ENCODE measurements around the gene EFHB.

The EFHB gene

DNA sequence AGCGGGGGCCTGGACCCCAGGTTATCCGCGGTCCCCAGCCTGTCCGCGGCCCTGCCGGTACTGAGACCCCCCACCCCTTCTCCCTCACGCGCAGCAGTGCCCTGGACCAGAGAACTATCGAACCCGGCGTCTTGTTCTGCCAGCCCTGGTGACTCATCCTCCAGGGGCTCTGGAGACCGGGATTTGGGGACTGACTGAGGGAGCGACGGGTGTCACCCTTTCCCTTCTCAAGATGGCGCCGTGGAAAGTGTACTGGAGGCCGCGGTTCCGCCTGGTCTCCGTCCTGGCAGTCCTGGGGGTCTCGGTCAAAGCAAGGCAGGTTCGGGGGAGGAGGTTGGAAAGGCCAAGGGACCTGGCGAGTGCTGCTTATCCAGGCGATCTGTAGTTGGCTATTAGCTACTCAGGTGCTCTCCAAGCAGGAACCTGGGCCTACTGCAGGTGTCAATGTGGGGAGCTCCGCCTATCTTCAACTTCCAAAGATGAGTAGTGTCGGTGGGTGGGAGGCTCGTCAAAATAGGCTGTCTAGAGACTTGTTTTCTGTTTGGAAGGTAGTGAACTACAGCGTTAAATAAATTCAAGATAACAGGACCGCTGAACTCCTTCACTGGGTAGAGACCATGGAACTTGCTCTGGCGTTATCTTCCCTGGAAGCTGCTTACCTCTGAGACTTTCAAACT lies 13.7 kb upstream of the EFHB start:
- Histone ChIP-seq H3K4me3 (ENCODE audit: low read depth in 1 of 2, low read length in 1 of 2) (peak overlapping the region; percentile 85 to 97), H3K27me3 (no peaks in the 10 kb centered on the region), H3K9me3 (no peaks in the 10 kb centered on the region), H3K27ac (peak overlapping the region; percentile 97), H3K4me1 (ENCODE audit: control insufficient read depth in 1 of 2, insufficient read depth in 1 of 2, low read depth in 1 of 2, low read length in 1 of 2) (peaks cover 26 to 34% of the 10 kb centered on the region in 2 experiments), H3K36me3 (peaks cover 22% of the 10 kb centered on the region)
- TF ChIP-seq, protein P1, sequence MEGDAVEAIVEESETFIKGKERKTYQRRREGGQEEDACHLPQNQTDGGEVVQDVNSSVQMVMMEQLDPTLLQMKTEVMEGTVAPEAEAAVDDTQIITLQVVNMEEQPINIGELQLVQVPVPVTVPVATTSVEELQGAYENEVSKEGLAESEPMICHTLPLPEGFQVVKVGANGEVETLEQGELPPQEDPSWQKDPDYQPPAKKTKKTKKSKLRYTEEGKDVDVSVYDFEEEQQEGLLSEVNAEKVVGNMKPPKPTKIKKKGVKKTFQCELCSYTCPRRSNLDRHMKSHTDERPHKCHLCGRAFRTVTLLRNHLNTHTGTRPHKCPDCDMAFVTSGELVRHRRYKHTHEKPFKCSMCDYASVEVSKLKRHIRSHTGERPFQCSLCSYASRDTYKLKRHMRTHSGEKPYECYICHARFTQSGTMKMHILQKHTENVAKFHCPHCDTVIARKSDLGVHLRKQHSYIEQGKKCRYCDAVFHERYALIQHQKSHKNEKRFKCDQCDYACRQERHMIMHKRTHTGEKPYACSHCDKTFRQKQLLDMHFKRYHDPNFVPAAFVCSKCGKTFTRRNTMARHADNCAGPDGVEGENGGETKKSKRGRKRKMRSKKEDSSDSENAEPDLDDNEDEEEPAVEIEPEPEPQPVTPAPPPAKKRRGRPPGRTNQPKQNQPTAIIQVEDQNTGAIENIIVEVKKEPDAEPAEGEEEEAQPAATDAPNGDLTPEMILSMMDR (IDR thresholded peaks at IDR 0.05) = no peak

DNA sequence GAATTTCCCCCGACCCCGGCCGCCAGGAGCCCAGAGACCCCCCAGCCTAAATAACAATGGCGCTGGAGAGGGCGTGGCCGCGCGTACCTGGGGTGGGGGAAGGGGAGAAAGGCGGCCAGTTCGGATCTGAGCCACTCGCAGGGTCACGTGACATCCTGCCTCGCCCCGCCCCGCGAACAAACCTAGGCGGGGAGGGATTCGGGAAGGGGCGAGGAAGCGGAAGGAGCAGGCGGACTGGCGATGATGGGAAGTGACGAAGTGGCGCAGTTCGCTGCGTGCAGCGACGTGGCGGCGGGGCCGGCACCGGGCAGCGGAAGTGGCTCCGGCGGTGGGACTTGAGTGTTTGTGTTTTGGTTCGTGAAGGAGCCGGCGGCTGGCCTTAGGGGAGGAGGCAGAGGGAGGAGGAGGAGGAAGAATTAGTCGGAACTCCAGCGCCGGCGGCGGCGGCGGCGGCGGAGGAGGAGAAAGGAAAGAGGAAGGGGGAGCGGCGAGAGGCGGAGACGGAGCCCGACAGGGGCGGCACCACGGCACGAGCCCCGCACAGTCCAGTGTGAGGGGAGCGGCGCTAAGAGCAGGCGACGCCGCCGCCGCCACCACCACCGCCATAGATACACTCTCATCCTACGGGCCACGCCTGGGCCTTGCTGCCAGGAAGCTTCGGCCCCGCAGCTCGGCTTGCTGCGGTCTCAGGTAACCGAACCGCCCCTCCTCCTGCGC lies 13.0 kb upstream of the EFHB start, which contains the start of gene RAB5A:
RAB5A (plus strand) TSS at position 266 of the 717 bp plus-strand sequence. CDS start 3,802 bp downstream, outside the sequence.
- TF ChIP-seq, protein P1 (IDR thresholded peaks at IDR 0.05) = peak; percentile 44
- Histone ChIP-seq H3K36me3 (peaks cover 15% of the 10 kb centered on the region), H3K4me1 (ENCODE audit: control insufficient read depth in 1 of 2, insufficient read depth in 1 of 2, low read depth in 1 of 2, low read length in 1 of 2) (peaks cover 26 to 29% of the 10 kb centered on the region in 2 experiments), H3K27ac (peak within 1 kb of the TSS; percentile 97), H3K4me3 (ENCODE audit: low read depth in 1 of 2, low read length in 1 of 2) (peak within 1 kb of the TSS; percentile 85 to 97), H3K27me3 (no peaks in the 10 kb centered on the region), H3K9me3 (no peaks in the 10 kb centered on the region)

DNA sequence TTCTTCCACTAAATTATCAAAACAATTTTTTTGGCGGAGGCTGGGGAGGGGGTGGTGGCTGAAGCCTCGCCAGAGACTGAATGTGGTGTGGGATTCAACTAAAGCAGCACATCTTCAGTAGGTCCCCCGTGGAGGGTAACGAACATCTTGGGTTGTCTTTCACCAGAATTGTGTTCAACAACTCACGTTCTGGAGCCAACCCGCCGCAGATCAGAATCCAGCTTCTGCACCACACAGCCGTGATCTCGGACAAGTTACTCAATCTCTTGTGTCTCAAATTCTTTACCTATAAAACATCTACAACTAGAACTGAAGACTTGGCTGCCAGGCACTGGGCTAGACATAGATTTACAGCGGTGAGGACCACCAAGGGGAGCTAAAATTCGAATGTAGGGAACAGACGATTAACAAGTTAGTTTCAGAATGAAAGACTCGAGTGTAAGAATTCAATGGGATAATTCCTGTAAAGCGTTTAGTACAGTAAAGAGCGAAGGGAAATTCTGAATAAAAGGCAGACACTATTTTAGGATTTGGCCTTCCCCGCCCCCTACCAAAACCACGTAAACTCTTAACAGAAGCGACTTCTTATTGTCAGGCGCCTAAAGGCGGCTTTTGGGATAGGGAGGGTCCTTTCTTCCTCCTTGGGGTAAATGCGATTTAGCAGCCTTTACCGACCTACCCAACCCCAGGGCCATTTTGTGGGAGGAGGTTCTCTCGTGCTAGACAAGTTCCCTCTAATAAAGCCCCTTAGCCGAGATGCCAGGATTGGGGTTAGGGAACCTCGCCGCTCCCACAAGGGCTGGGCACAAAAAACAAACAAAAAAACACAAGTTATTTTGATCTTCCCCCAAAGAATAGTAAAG lies 12.2 kb upstream of the EFHB start:
- TF ChIP-seq, protein P1 (IDR thresholded peaks at IDR 0.05) = no peak

DNA sequence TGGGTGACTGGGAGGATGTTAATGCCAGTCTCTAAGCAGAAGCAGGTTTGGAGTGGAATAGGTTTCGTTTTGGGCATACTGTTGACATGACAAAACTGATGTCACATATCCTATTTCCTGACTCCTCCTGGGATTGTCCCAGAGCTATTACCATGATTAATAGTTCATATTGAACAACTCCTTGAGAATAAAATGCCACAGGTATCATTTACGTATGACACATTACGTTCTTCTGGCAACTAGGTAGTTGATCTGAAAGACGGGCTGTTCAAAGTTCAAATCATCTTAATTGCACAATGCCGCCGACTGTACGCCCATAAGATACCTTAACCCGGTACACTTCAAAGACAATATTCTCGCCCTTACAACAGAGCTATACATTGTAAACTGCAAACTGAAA lies 11.5 kb upstream of the EFHB start:
- TF ChIP-seq, protein P1 (IDR thresholded peaks at IDR 0.05) = no peak

More for the DNA sequence above, 12.2 kb upstream of the EFHB start:
- Histone ChIP-seq H3K36me3 (peaks cover 7% of the 10 kb centered on the region), H3K4me1 (ENCODE audit: control insufficient read depth in 1 of 2, insufficient read depth in 1 of 2, low read depth in 1 of 2, low read length in 1 of 2) (peaks cover 26 to 28% of the 10 kb centered on the region in 2 experiments), H3K27me3 (no peaks in the 10 kb centered on the region), H3K4me3 (ENCODE audit: low read depth in 1 of 2, low read length in 1 of 2) (peak overlapping the region; percentile 85 to 97), H3K27ac (peak overlapping the region; percentile 97), H3K9me3 (no peaks in the 10 kb centered on the region)

DNA sequence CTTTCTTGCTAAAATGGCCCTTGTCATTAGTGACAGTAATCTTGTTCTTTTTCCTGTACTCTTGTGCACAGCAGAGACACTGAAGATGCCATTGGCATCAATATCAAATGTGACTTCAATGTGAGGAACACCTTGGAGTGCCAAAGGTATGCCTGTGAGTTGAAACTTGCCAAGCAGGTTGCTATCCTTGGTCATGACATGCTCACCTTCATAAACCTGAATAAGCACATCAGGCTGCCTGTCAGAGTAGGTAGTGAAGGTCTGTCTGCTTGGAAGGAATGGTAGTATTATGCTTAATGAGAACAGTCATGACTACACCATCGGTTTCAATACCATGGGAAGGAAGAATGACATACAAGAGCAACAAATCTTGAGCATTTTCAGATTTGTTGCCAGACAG lies 6.6 kb upstream of the EFHB start:
- Histone ChIP-seq H3K4me3 (ENCODE audit: low read depth in 1 of 2, low read length in 1 of 2) (no peak overlapping the region), H3K9me3 (no peaks in the 10 kb centered on the region), H3K27ac (no peak overlapping the region), H3K4me1 (ENCODE audit: control insufficient read depth in 1 of 2, insufficient read depth in 1 of 2, low read depth in 1 of 2, low read length in 1 of 2) (no peaks in the 10 kb centered on the region), H3K27me3 (peaks cover 5% of the 10 kb centered on the region), H3K36me3 (no peaks in the 10 kb centered on the region)
- TF ChIP-seq, protein P1 (IDR thresholded peaks at IDR 0.05) = no peak

More for the DNA sequence above, 11.5 kb upstream of the EFHB start:
- Histone ChIP-seq H3K4me3 (ENCODE audit: low read depth in 1 of 2, low read length in 1 of 2) (no peak overlapping the region), H3K9me3 (no peaks in the 10 kb centered on the region), H3K27me3 (no peaks in the 10 kb centered on the region), H3K36me3 (peaks cover under 1% of the 10 kb centered on the region), H3K4me1 (ENCODE audit: control insufficient read depth in 1 of 2, insufficient read depth in 1 of 2, low read depth in 1 of 2, low read length in 1 of 2) (peaks cover 26 to 28% of the 10 kb centered on the region in 2 experiments), H3K27ac (peak overlapping the region; percentile 97)

Data from neutrophil (primary cell).